ENCODE results near the gene UCK1.

DNA sequence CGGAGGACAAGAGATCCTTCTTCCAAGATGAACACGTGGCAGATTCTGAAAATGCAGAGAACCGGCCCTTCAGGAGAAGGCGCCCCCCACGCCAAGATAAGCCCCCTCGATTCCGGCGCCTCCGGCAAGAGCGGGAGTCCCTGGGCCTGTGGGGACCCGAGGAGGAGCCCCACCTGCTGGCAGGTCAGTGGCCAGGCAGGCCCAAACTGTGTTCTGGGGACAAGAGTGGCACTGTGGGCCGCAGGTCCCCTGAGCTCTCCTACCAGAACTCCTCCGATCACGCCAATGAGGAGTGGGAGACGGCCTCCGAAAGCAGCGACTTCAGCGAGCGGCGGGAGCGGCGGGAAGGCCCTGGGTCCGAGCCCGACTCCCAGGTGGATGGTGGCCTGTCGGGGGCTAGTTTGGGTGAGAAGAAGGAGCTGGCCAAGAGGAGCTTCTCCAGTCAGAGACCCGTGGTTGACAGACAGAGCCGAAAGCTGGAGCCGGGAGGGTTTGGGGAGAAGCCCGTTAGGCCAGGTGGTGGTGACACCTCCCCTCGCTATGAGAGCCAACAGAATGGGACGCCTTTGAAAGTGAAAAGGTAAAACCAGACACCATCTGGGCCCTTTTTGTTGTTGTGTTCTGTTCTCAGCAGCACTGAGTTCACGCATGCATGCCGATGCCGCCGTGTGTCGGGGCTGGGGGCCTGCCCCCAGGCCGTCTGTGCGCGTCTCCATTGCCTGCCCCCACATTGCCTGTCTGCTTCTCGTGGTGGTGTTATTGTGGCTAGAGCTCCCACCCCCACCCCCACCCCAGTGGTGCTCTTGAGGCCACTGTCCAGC, 54.9 kb downstream of the UCK1 start:
- no peak for TF ChIP-seq EZH2 (IDR thresholded peaks at IDR 0.05; ENCODE audit: borderline replicate concordance, low read length)
- peak; percentile 41 for TF ChIP-seq CTCF (IDR thresholded peaks at IDR 0.05; ENCODE audit: low read length)
